PC-9 (cell line): ENCODE data around the gene SLC24A4. TPM values are rescaled to one million over a fixed set of nuclear protein-coding genes. Genes with fewer than 3 reads are reported as not detected.

ENCODE experiments used
- BruUV-seq: library from RNA; stranded (reverse); fragments of 400-500 nt; replicated peaks from 2 replicates; lab custom pipeline; 2021; lab: Mats Ljungman, UMichigan
- CTCF ChIA-PET: fragments of 300-600 bp; sonication (Branson Sonifier 250); formaldehyde crosslinking; loops from one replicate; lab custom pipeline; 2022; ENCODE audit warnings: antibody characterized with exemption; lab: Charles Lee
- POLR2A ChIA-PET: fragments of 300-600 bp; sonication (Branson Sonifier 250); formaldehyde crosslinking; loops from one replicate; lab custom pipeline; 2022; ENCODE audit warnings: antibody characterized with exemption; ENCODE audit not compliant: unreplicated experiment; lab: Charles Lee
- DNase-seq, 2 experiments: peaks; one replicate each; pipeline versions ENCODE4 v3.0.0 to v3.0.0-alpha.2; 2015 to 2022; ENCODE audit warnings: mixed read lengths in 1 of 2
- H2AFZ ChIP-seq: fragments of 200-600 bp; sonication (generic); 2 replicates; pipeline ENCODE4 v1.8.1; 2017; ENCODE audit warnings: antibody characterized with exemption
- H3F3A ChIP-seq: fragments of 200-600 bp; sonication (generic); 2 replicates; pipeline ENCODE4 v1.8.1; 2017; ENCODE audit warnings: antibody characterized with exemption, mild to moderate bottlenecking, low read depth; ENCODE audit not compliant: insufficient read depth
- H3K27ac ChIP-seq: fragments of 200-600 bp; sonication (generic); 2 replicates; pipeline ENCODE4 v1.6.1; 2016; ENCODE audit warnings: mixed run types
- H3K27me3 ChIP-seq: fragments of 200-600 bp; sonication (generic); 2 replicates; pipeline ENCODE4 v1.6.1; 2016; ENCODE audit warnings: low read depth, mixed run types; ENCODE audit not compliant: insufficient read depth
- H3K36me3 ChIP-seq: fragments of 200-600 bp; sonication (generic); 2 replicates; pipeline ENCODE4 v1.6.1; 2016; ENCODE audit warnings: low read depth, mixed run types
- H3K4me1 ChIP-seq: fragments of 200-600 bp; sonication (generic); replicated peaks from 2 replicates; pipeline ENCODE4 v1.6.1; 2016; ENCODE audit warnings: mixed run types; ENCODE audit not compliant: insufficient read depth
- H3K4me2 ChIP-seq: fragments of 200-600 bp; sonication (generic); 2 replicates; pipeline ENCODE4 v1.6.1; 2017; ENCODE audit warnings: mixed run types
- H3K4me3 ChIP-seq: fragments of 200-600 bp; sonication (generic); 2 replicates; pipeline ENCODE4 v1.6.1; 2016; ENCODE audit warnings: mixed run types
- H3K79me2 ChIP-seq: fragments of 200-600 bp; sonication (generic); 2 replicates; pipeline ENCODE4 v1.6.1; 2017; ENCODE audit warnings: low read depth, mixed run types
- H3K9me2 ChIP-seq: fragments of 200-600 bp; sonication (generic); 2 replicates; pipeline ENCODE4 v1.8.1; 2017; ENCODE audit warnings: mild to moderate bottlenecking; ENCODE audit not compliant: insufficient read depth
- H3K9me3 ChIP-seq: fragments of 200-600 bp; sonication (generic); 2 replicates; pipeline ENCODE4 v1.8.1; 2016; ENCODE audit warnings: low read depth; ENCODE audit not compliant: insufficient read depth
- H4K20me1 ChIP-seq: fragments of 200-600 bp; sonication (generic); 2 replicates; pipeline ENCODE4 v1.8.1; 2017; ENCODE audit not compliant: insufficient read depth
- CTCF ChIP-seq: fragments of 200-600 bp; sonication (generic); conservative IDR thresholded peaks from 2 replicates; pipeline ENCODE4 v1.6.1; 2017; ENCODE audit warnings: mixed run types, antibody characterized with exemption, mild to moderate bottlenecking, moderate library complexity
- EZH2 ChIP-seq: fragments of 200-600 bp; sonication (generic); IDR thresholded peaks from 2 replicates; pipeline ENCODE4 v1.8.0; 2017; ENCODE audit warnings: antibody characterized with exemption, low read depth
- intact Hi-C: fragments of 100-400 bp; cut with micrococcal nuclease; formaldehyde crosslinking; loops from one replicate; pipeline ENCODE4 v1.10.0; 2022; ENCODE audit not compliant: unreplicated experiment
- total RNA-seq: library from RNA; stranded (reverse); gene quantifications from 2 replicates; pipeline ENCODE4 v1.2.3, GENCODE V29; 2021

SLC24A4 gene
- total RNA-seq, 1 experiment from 2014 or later, result not detected

- DNase-seq, result no peak
- Histone ChIP-seq H3K4me3 (no peak overlapping the region), H2AFZ (no peak overlapping the region), H3K9me3 (no peaks in the 10 kb centered on the region), H3K9me2 (no peaks in the 10 kb centered on the region), H3K4me2 (no peak overlapping the region), H4K20me1 (no peaks in the 10 kb centered on the region), H3K27ac (no peak overlapping the region), H3K4me1 (no peaks in the 10 kb centered on the region), H3K36me3 (no peaks in the 10 kb centered on the region), H3F3A (no peaks in the 10 kb centered on the region), H3K27me3 (peaks cover 42% of the 10 kb centered on the region), H3K79me2 (no peaks in the 10 kb centered on the region)
- no TSS peak for BruUV-seq
- TF ChIP-seq CTCF, result no peak
- no peak for TF ChIP-seq EZH2
- POLR2A ChIA-PET, result no interaction called here
- intact Hi-C loops, result no loop called here
- CTCF ChIA-PET, result no interaction called here
Observed at GRCh38 chr14:92297818-92298595, 25.0 kb upstream of the SLC24A4 start.

GRCh38 chr14:92302481-92302880 lies 20.5 kb upstream of the SLC24A4 start:
- no TSS peak for BruUV-seq
- DNase-seq, result no peak
- Histone ChIP-seq H4K20me1 (no peaks in the 10 kb centered on the region), H3K79me2 (no peaks in the 10 kb centered on the region), H3K27ac (no peak overlapping the region), H3K4me1 (no peaks in the 10 kb centered on the region), H2AFZ (no peak overlapping the region), H3F3A (no peaks in the 10 kb centered on the region), H3K4me3 (no peak overlapping the region), H3K36me3 (no peaks in the 10 kb centered on the region), H3K4me2 (no peak overlapping the region), H3K27me3 (peaks cover 25% of the 10 kb centered on the region), H3K9me3 (no peaks in the 10 kb centered on the region), H3K9me2 (no peaks in the 10 kb centered on the region)
- ChIA-PET POLR2A (no interaction called here), CTCF (no interaction called here)
- intact Hi-C loops, result no loop called here
- no peak for TF ChIP-seq EZH2
- TF ChIP-seq CTCF, result no peak

GRCh38 chr14:92308716-92309115 lies 14.2 kb upstream of the SLC24A4 start:
- CTCF ChIA-PET, result no interaction called here

More at GRCh38 chr14:92308716-92309115, 14.2 kb upstream of the SLC24A4 start:
- Histone ChIP-seq H3K4me3 (no peak overlapping the region), H3K36me3 (no peaks in the 10 kb centered on the region), H3K9me3 (no peaks in the 10 kb centered on the region), H3K27me3 (peaks cover 19% of the 10 kb centered on the region; the same call in 1 of the 2 replicates), H4K20me1 (no peaks in the 10 kb centered on the region), H3K27ac (no peak overlapping the region), H2AFZ (no peak overlapping the region), H3K9me2 (no peaks in the 10 kb centered on the region), H3F3A (no peaks in the 10 kb centered on the region), H3K4me1 (no peaks in the 10 kb centered on the region), H3K4me2 (no peak overlapping the region), H3K79me2 (no peaks in the 10 kb centered on the region)
- POLR2A ChIA-PET, result no interaction called here
- intact Hi-C loops, result no loop called here
- no TSS peak for BruUV-seq
- TF ChIP-seq CTCF (no peak), EZH2 (no peak)
- no peak for DNase-seq
